Ovary (tissue), 3 donors: Measurements from ENCODE around the gene ZFYVE9.

Experiments
- EP300 ChIP-seq: sonication (generic); formaldehyde crosslinking; IDR thresholded peaks from one replicate; pipeline ENCODE4 v1.6.1; 2017; ENCODE audit warnings: antibody characterized with exemption
- POLR2A ChIP-seq: fragments of 450-650 bp; IDR thresholded peaks from one replicate; pipeline ENCODE4 v1.6.1; 2017; ENCODE audit warnings: antibody characterized with exemption, mild to moderate bottlenecking, moderate library complexity
- TF ChIP-seq, protein P1 (sequence below), 3 donors: fragments of 450-650 bp in 2 of 3; fragments of 200-600 bp in 1 of 3; IDR thresholded peaks; one replicate each; pipeline versions ENCODE4 v1.5.1 to v1.8.0; 2016 to 2022; ENCODE audit warnings: antibody characterized with exemption in 3 of 3, mild to moderate bottlenecking in 1 of 3
- donor health status: DM: no; HTN: no; CAD: no.

DNA sequence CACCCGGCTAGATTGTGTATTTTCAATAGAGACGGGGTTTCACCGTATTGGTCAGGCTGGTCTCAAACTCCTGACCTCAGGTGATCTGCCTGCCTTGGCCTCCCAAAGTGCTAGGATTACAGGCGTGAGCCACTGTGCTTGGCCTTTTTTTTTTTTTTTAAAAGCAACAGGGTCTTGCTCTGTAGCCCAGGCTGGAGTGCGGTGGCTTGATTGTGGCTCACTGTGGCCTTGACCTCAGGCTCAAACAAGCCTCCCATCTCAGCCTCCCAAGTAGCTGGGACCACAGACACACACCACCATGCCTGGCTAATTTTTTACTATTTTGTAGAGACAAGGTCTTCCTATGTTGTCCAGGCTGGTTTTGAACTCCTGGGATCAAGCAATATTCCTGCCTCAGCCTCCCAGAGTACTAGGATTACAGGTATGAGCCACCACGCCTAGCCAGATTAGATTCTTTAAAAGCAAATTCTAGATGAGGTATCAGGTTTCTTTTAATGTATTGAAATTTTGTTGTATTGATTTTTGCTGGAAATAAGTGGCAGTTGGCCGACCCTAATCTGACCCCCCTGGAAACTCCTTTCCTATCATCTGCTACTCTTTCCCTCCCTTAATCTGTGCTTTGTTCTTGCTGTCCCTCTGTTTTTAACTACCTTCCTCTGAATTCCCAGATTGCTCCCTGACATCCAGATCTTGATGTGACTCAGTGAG lies 26.6 kb downstream of the ZFYVE9 start:
- TF ChIP-seq, protein P1, sequence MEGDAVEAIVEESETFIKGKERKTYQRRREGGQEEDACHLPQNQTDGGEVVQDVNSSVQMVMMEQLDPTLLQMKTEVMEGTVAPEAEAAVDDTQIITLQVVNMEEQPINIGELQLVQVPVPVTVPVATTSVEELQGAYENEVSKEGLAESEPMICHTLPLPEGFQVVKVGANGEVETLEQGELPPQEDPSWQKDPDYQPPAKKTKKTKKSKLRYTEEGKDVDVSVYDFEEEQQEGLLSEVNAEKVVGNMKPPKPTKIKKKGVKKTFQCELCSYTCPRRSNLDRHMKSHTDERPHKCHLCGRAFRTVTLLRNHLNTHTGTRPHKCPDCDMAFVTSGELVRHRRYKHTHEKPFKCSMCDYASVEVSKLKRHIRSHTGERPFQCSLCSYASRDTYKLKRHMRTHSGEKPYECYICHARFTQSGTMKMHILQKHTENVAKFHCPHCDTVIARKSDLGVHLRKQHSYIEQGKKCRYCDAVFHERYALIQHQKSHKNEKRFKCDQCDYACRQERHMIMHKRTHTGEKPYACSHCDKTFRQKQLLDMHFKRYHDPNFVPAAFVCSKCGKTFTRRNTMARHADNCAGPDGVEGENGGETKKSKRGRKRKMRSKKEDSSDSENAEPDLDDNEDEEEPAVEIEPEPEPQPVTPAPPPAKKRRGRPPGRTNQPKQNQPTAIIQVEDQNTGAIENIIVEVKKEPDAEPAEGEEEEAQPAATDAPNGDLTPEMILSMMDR (IDR thresholded peaks at IDR 0.05), result no peak
- TF ChIP-seq POLR2A (no peak), EP300 (no peak)
